Measurements from ENCODE around the gene ESPNL.

DNA sequence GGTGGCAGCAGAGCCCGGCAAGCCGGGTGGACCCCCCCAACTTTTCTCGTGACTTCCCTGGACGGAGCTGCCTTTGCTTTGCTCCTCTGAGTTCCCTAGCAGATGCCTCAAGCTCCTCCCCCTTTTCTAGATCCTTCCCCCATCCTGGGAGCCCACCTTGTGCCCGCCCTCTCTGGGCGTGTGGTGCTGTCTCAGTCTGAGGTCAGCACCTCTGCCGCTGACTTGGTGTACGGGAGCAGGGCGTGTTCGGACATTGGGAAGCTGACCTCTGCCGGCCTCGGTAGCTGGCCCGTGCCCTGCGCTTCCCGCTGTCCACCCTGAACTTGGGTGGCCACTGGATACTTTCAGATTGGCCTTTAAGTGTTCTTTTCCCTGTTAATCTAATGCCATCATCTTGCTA, 19.6 kb upstream of the ESPNL start:
- TF ChIP-seq, protein P1, sequence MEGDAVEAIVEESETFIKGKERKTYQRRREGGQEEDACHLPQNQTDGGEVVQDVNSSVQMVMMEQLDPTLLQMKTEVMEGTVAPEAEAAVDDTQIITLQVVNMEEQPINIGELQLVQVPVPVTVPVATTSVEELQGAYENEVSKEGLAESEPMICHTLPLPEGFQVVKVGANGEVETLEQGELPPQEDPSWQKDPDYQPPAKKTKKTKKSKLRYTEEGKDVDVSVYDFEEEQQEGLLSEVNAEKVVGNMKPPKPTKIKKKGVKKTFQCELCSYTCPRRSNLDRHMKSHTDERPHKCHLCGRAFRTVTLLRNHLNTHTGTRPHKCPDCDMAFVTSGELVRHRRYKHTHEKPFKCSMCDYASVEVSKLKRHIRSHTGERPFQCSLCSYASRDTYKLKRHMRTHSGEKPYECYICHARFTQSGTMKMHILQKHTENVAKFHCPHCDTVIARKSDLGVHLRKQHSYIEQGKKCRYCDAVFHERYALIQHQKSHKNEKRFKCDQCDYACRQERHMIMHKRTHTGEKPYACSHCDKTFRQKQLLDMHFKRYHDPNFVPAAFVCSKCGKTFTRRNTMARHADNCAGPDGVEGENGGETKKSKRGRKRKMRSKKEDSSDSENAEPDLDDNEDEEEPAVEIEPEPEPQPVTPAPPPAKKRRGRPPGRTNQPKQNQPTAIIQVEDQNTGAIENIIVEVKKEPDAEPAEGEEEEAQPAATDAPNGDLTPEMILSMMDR (IDR thresholded peaks at IDR 0.05 in 2 of 3, conservative IDR thresholded peaks at IDR 0.05 in 1 of 3; ENCODE audit: insufficient read depth in 2 of 3, low read depth in 1 of 3, low read length in 3 of 3), result no peak
- TF ChIP-seq NBN (IDR thresholded peaks at IDR 0.05; ENCODE audit: low read depth) (no peak), DDX20 (tag; IDR thresholded peaks at IDR 0.05; ENCODE audit: low read depth) (no peak), TARDBP (IDR thresholded peaks at IDR 0.05) (no peak), SIN3A (IDR thresholded peaks at IDR 0.05; ENCODE audit: borderline replicate concordance in 2 of 2, control insufficient read depth in 1 of 2, low read depth in 2 of 2, low read length in 2 of 2) (no peak), POLR2AphosphoS5 (IDR thresholded peaks at IDR 0.05; ENCODE audit: control insufficient read depth, insufficient read depth, low read depth, low read length) (no peak), POLR2A (conservative IDR thresholded peaks at IDR 0.05) (no peak), CREB1 (IDR thresholded peaks at IDR 0.05) (no peak), CREB1 (CRISPR knock-in tag; IDR thresholded peaks at IDR 0.05) (no peak), HNRNPL (IDR thresholded peaks at IDR 0.05; ENCODE audit: low read depth, low read length) (no peak), PTTG1 (tag; IDR thresholded peaks at IDR 0.05; ENCODE audit: low read depth) (no peak)
- TF ChIP-seq, protein P2, sequence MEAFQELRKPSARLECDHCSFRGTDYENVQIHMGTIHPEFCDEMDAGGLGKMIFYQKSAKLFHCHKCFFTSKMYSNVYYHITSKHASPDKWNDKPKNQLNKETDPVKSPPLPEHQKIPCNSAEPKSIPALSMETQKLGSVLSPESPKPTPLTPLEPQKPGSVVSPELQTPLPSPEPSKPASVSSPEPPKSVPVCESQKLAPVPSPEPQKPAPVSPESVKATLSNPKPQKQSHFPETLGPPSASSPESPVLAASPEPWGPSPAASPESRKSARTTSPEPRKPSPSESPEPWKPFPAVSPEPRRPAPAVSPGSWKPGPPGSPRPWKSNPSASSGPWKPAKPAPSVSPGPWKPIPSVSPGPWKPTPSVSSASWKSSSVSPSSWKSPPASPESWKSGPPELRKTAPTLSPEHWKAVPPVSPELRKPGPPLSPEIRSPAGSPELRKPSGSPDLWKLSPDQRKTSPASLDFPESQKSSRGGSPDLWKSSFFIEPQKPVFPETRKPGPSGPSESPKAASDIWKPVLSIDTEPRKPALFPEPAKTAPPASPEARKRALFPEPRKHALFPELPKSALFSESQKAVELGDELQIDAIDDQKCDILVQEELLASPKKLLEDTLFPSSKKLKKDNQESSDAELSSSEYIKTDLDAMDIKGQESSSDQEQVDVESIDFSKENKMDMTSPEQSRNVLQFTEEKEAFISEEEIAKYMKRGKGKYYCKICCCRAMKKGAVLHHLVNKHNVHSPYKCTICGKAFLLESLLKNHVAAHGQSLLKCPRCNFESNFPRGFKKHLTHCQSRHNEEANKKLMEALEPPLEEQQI (IDR thresholded peaks at IDR 0.05), result no peak
- TF ChIP-seq, protein P3, sequence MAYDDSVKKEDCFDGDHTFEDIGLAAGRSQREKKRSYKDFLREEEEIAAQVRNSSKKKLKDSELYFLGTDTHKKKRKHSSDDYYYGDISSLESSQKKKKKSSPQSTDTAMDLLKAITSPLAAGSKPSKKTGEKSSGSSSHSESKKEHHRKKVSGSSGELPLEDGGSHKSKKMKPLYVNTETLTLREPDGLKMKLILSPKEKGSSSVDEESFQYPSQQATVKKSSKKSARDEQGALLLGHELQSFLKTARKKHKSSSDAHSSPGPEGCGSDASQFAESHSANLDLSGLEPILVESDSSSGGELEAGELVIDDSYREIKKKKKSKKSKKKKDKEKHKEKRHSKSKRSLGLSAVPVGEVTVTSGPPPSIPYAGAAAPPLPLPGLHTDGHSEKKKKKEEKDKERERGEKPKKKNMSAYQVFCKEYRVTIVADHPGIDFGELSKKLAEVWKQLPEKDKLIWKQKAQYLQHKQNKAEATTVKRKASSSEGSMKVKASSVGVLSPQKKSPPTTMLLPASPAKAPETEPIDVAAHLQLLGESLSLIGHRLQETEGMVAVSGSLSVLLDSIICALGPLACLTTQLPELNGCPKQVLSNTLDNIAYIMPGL (CRISPR knock-in tag; IDR thresholded peaks at IDR 0.05), result no peak
